MCF 10A (cell line): ENCODE data around the gene STAT5B. TPM values are rescaled to one million over a fixed set of nuclear protein-coding genes. Genes with fewer than 3 reads are reported as not detected.

Experiments
- BruUV-seq: library from RNA; stranded (reverse); fragments of 400-500 nt; replicated peaks from 2 replicates; lab custom pipeline; 2021; lab: Mats Ljungman, UMichigan
- CTCF ChIA-PET: fragments of 300-600 bp; sonication (Branson Sonifier 250); formaldehyde crosslinking; extraction: SDS; loops from one replicate; lab custom pipeline; 2021; ENCODE audit warnings: antibody characterized with exemption, inconsistent platforms; lab: Yijun Ruan, JAX
- POLR2A ChIA-PET: fragments of 300-600, 350-650 bp; sonication (Branson Sonifier 250); formaldehyde crosslinking; extraction: SDS; loops from one replicate; lab custom pipeline; 2020; ENCODE audit warnings: antibody characterized with exemption, inconsistent platforms; lab: Yijun Ruan, JAX
- DNase-seq: peaks from one replicate; pipeline ENCODE4 v3.0.0-alpha.2; 2018; ENCODE audit not compliant: unreplicated experiment
- H3K27ac Mint-ChIP-seq: one replicate; pipeline ENCODE4 v1.8.0; 2022; ENCODE audit warnings: mild to moderate bottlenecking, low read depth, mixed read lengths; ENCODE audit not compliant: unreplicated experiment
- H3K27me3 Mint-ChIP-seq: one replicate; pipeline ENCODE4 v1.8.0; 2022; ENCODE audit warnings: mixed read lengths; ENCODE audit not compliant: insufficient read depth, unreplicated experiment
- H3K36me3 Mint-ChIP-seq: one replicate; pipeline ENCODE4 v1.8.0; 2022; ENCODE audit warnings: mild to moderate bottlenecking, moderate library complexity, mixed read lengths; ENCODE audit not compliant: insufficient read depth, unreplicated experiment
- H3K4me1 Mint-ChIP-seq: one replicate; pipeline ENCODE4 v1.8.0; 2022; ENCODE audit warnings: mixed read lengths; ENCODE audit not compliant: insufficient read depth, unreplicated experiment
- H3K4me3 Mint-ChIP-seq: one replicate; pipeline ENCODE4 v1.8.0; 2022; ENCODE audit warnings: mild to moderate bottlenecking, moderate library complexity, mixed read lengths; ENCODE audit not compliant: unreplicated experiment
- H3K9me3 Mint-ChIP-seq: one replicate; pipeline ENCODE4 v1.8.0; 2022; ENCODE audit warnings: mixed read lengths; ENCODE audit not compliant: unreplicated experiment
- intact Hi-C: fragments of 100-400 bp; cut with micrococcal nuclease; formaldehyde crosslinking; loops from 2 replicates; pipeline ENCODE4 v1.14.1; 2022
- total RNA-seq: library from RNA; stranded (reverse); gene quantifications from 2 replicates; pipeline ENCODE4 v1.2.3, GENCODE V29; 2022
- TF ChIP-seq, protein P1 (sequence below): fragments of 200-600 bp; IDR thresholded peaks from one replicate; pipeline ENCODE4 v1.8.0; 2022; ENCODE audit warnings: antibody characterized with exemption, mild to moderate bottlenecking; ENCODE audit not compliant: unreplicated experiment

Gene STAT5B
- total RNA-seq, 1 experiment from 2014 or later, result 29.8 TPM

DNA sequence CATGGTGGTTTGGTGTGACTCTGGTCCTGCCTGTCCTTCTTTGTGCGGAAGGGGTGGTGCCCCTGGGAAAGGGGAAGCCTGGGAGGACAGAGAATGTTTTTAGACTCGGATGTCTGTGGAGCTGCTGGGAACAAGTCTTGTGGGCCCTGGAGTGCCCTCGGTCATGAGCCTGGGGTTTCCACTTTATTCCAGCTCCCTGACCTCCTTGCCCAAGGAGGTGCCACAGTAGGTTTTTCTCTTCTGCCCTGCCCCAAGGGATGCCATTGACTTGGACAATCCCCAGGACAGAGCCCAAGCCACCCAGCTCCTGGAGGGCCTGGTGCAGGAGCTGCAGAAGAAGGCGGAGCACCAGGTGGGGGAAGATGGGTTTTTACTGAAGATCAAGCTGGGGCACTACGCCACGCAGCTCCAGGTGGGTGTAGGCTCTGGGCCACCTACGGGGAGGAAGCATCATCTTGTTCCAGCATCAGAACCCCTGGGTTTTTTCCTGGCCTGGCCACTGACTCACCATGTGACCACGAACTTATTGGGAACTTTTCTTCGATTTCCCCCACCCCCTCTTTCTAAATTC lies 13.5 kb upstream of the STAT5B start:
- H3K4me3 Mint-ChIP-seq, result no peak overlapping the region
- intact Hi-C loops, result no loop called here

DNA sequence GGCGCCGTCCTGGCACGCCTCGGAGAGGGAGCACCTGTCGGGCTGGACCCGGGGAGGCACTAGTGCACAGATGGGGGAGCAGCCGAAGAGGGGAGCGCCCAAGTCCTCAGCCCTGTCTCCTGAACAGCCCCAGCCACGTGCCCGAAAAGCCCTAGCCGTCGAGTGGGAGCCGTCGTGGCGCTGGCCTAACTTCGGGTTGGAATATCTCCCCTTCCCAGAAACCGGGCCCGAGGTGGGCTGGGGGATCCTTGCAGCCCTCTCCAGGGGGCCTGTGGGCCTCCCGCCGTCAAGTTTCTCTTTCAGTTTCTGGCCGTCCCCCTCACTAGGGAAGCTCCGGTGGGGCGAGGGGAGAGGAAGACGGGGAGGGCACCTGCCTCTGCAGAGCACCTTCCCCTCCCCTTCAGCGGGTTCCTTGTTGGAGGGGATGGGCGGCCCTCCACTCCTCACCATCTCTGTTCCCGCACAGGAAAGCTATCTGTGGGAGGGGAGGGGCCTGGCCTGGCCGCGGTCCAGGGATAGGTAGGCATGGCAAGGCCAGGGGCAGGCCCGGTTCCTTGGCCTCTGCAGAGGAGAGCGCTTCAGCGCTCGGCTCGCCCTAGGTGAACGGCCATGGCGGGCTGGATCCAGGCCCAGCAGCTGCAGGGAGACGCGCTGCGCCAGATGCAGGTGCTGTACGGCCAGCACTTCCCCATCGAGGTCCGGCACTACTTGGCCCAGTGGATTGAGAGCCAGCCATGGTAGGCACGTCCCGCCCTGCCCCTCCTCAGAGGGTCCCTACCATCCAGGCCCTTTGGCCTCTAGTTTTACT lies 12.8 kb upstream of the STAT5B start:
- H3K4me3 Mint-ChIP-seq, result peak overlapping the region; percentile 47
- no peaks in the 10 kb centered on the region for H3K4me1 Mint-ChIP-seq
- intact Hi-C loops, result no loop called here
- no peak for DNase-seq
- H3K27me3 Mint-ChIP-seq, result peaks cover 14% of the 10 kb centered on the region
- no peaks in the 10 kb centered on the region for H3K36me3 Mint-ChIP-seq
- ChIA-PET POLR2A (interaction anchor here (0.7 to 1.2 kb wide), 3 partner anchors 14 to 122 kb away, joined by 3 to 4 read pairs (median 3); partner anchors contain the start of gene STAT5B), CTCF (no interaction called here)
- no TSS peak for BruUV-seq
- TF ChIP-seq, protein P1, sequence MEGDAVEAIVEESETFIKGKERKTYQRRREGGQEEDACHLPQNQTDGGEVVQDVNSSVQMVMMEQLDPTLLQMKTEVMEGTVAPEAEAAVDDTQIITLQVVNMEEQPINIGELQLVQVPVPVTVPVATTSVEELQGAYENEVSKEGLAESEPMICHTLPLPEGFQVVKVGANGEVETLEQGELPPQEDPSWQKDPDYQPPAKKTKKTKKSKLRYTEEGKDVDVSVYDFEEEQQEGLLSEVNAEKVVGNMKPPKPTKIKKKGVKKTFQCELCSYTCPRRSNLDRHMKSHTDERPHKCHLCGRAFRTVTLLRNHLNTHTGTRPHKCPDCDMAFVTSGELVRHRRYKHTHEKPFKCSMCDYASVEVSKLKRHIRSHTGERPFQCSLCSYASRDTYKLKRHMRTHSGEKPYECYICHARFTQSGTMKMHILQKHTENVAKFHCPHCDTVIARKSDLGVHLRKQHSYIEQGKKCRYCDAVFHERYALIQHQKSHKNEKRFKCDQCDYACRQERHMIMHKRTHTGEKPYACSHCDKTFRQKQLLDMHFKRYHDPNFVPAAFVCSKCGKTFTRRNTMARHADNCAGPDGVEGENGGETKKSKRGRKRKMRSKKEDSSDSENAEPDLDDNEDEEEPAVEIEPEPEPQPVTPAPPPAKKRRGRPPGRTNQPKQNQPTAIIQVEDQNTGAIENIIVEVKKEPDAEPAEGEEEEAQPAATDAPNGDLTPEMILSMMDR, result no peak
- no peaks in the 10 kb centered on the region for H3K9me3 Mint-ChIP-seq
- H3K27ac Mint-ChIP-seq, result no peak overlapping the region

More for the DNA sequence above, 13.5 kb upstream of the STAT5B start:
- H3K27ac Mint-ChIP-seq, result no peak overlapping the region
- POLR2A ChIA-PET, result interaction anchor here (0.7 kb wide), 2 partner anchors 23 to 121 kb away, joined by 3 read pairs; no protein-coding TSS in a partner anchor
- H3K9me3 Mint-ChIP-seq, result no peaks in the 10 kb centered on the region
- H3K27me3 Mint-ChIP-seq, result peaks cover 14% of the 10 kb centered on the region
- no peaks in the 10 kb centered on the region for H3K4me1 Mint-ChIP-seq
- CTCF ChIA-PET, result interaction anchor here (0.6 kb wide), 1 partner anchor 117 kb away, joined by 3 read pairs; no protein-coding TSS in a partner anchor
- TF ChIP-seq, protein P1, result no peak
- BruUV-seq, result no TSS peak
- no peaks in the 10 kb centered on the region for H3K36me3 Mint-ChIP-seq
- no peak for DNase-seq

- ChIA-PET POLR2A (interaction anchor here (0.7 to 1.2 kb wide), 2 partner anchors 13 to 27 kb away, joined by 3 to 4 read pairs; partner anchors contain the start of gene STAT5B), CTCF (interaction anchor here (0.5 to 0.7 kb wide), 2 partner anchors 82 to 170 kb away, joined by 3 read pairs; no protein-coding TSS in a partner anchor)
- Mint-ChIP-seq H3K27me3 (peaks cover 14% of the 10 kb centered on the region), H3K4me1 (no peaks in the 10 kb centered on the region), H3K27ac (no peak within 1 kb of the TSS), H3K4me3 (peak within 1 kb of the TSS; percentile 47), H3K9me3 (no peaks in the 10 kb centered on the region), H3K36me3 (no peaks in the 10 kb centered on the region)
- intact Hi-C loops, result no loop called here
- peak; percentile 56 for DNase-seq
- TF ChIP-seq, protein P1, result no peak
- BruUV-seq, result no TSS peak
These were observed 12.0 kb upstream of the STAT5B start, which contains the start of gene STAT5A for GRCh38 chr17:42287977-42288802. Gene STAT5A (plus strand): TSS chr17:42288498. CDS start chr17:42289412, 914 bp downstream.
